SK-N-SH (cell line): ENCODE data around the gene SCNN1G. TPM values are rescaled to one million over a fixed set of nuclear protein-coding genes. Genes with fewer than 3 reads are reported as not detected.

ENCODE experiments used
- CTCF ChIA-PET: fragments of 300-600, 350-600 bp; formaldehyde crosslinking; extraction: SDS; loops from one replicate; lab custom pipeline; 2021; lab: Yijun Ruan, JAX
- POLR2A ChIA-PET: fragments of 350-600 bp; sonication (Branson Sonifier 250); formaldehyde crosslinking; extraction: SDS; loops from one replicate; lab custom pipeline; 2020; ENCODE audit warnings: antibody characterized with exemption, inconsistent platforms; lab: Yijun Ruan, JAX
- DNase-seq: peaks from one replicate; pipeline ENCODE4 v3.0.0; 2012
- H2AFZ ChIP-seq: fragments of 200-600 bp; sonication (generic); 2 replicates; pipeline ENCODE4 v1.8.1; 2016; ENCODE audit warnings: antibody characterized with exemption, mild to moderate bottlenecking, low read depth
- H3F3A ChIP-seq: fragments of 200-600 bp; sonication (generic); replicated peaks from 2 replicates; pipeline ENCODE3; 2016; ENCODE audit warnings: antibody characterized with exemption, mild to moderate bottlenecking; ENCODE audit not compliant: insufficient read depth
- H3K27ac ChIP-seq, 2 experiments: fragments of 200-500 bp in 1 of 2; fragments of 200-600 bp in 1 of 2; sonication (Bioruptor generic) in 1 of 2; sonication (generic), shearing (Covaris generic) in 1 of 2; 2 replicates each; pipeline versions ENCODE4 v1.5.1 to v1.6.1; 2014 to 2016; ENCODE audit warnings: low read depth in 2 of 2, inconsistent platforms in 1 of 2, low read length in 1 of 2, mild to moderate bottlenecking in 1 of 2, mixed read lengths in 1 of 2
- H3K27me3 ChIP-seq: fragments of 200-600 bp; sonication (generic), shearing (Covaris generic); 2 replicates; pipeline ENCODE4 v1.6.1; 2016; ENCODE audit warnings: mixed run types; ENCODE audit not compliant: insufficient read depth
- H3K36me3 ChIP-seq, 2 experiments: fragments of 200-500 bp in 1 of 2; fragments of 200-600 bp in 1 of 2; sonication (Bioruptor generic) in 1 of 2; sonication (generic) in 1 of 2; replicated peaks in 1 of 2; 2 replicates each; pipeline versions ENCODE3 to v1.5.1; 2014 to 2016; ENCODE audit warnings: low read length in 1 of 2, mild to moderate bottlenecking in 1 of 2; ENCODE audit not compliant: insufficient read depth in 2 of 2, control insufficient read depth in 1 of 2
- H3K4me1 ChIP-seq, 2 experiments: fragments of 200-500 bp in 1 of 2; fragments of 200-600 bp in 1 of 2; sonication (Bioruptor generic) in 1 of 2; sonication (generic), shearing (Covaris generic) in 1 of 2; 2 replicates each; pipeline versions ENCODE4 v1.5.1 to v1.6.1; 2014 to 2016; ENCODE audit warnings: low read depth in 1 of 2, low read length in 1 of 2, mixed run types in 1 of 2; ENCODE audit not compliant: insufficient read depth in 2 of 2, control insufficient read depth in 1 of 2
- H3K4me2 ChIP-seq: fragments of 200-600 bp; sonication (generic), shearing (Covaris generic); 2 replicates; pipeline ENCODE4 v1.6.1; 2017; ENCODE audit warnings: mixed run types
- H3K4me3 ChIP-seq, 2 experiments: fragments of 200-500 bp in 1 of 2; fragments of 200-600 bp in 1 of 2; sonication (Bioruptor generic) in 1 of 2; sonication (generic), shearing (Covaris generic) in 1 of 2; 2 replicates each; pipeline versions ENCODE4 v1.5.1 to v1.8.1; 2014 to 2016; ENCODE audit warnings: low read depth in 2 of 2, inconsistent platforms in 1 of 2, low read length in 1 of 2, mild to moderate bottlenecking in 1 of 2, mixed read lengths in 1 of 2, moderate library complexity in 1 of 2
- H3K79me2 ChIP-seq: fragments of 200-600 bp; sonication (generic); 2 replicates; pipeline ENCODE4 v1.8.1; 2017; ENCODE audit warnings: mild to moderate bottlenecking; ENCODE audit not compliant: insufficient read depth
- H3K9ac ChIP-seq: fragments of 200-600 bp; sonication (generic); 2 replicates; pipeline ENCODE4 v1.6.1; 2017; ENCODE audit warnings: mixed run types
- H3K9me2 ChIP-seq: fragments of 200-600 bp; sonication (generic); 2 replicates; pipeline ENCODE4 v1.6.1; 2017; ENCODE audit warnings: mixed run types
- H3K9me3 ChIP-seq: fragments of 200-600 bp; sonication (generic); 2 replicates; pipeline ENCODE4 v1.6.1; 2017; ENCODE audit warnings: mixed run types, mild to moderate bottlenecking, moderate library complexity
- H4K20me1 ChIP-seq: fragments of 200-600 bp; sonication (generic); 2 replicates; pipeline ENCODE4 v1.6.1; 2017; ENCODE audit warnings: mild to moderate bottlenecking, mixed run types; ENCODE audit not compliant: insufficient read depth
- CHD2 ChIP-seq: fragments of 150-350 bp; IDR thresholded peaks from 2 replicates; pipeline ENCODE4 v1.6.1; 2018; ENCODE audit warnings: low read length; ENCODE audit not compliant: partially characterized antibody
- EP300 ChIP-seq, 2 experiments: IDR thresholded peaks; 2 replicates each; pipeline versions ENCODE4 v1.4.0 to v1.6.1; 2012; ENCODE audit warnings: borderline replicate concordance in 1 of 2, low read depth in 1 of 2, low read length in 1 of 2
- GABPA ChIP-seq: IDR thresholded peaks from 2 replicates; pipeline ENCODE4 v1.4.0; 2012; ENCODE audit warnings: low read depth, mild to moderate bottlenecking
- GATA2 ChIP-seq: sonication (generic); formaldehyde crosslinking; IDR thresholded peaks from 2 replicates; pipeline ENCODE4 v1.5.0; 2020; ENCODE audit warnings: mild to moderate bottlenecking, missing genetic modification reagents
- POLR2AphosphoS5 ChIP-seq: IDR thresholded peaks from 2 replicates; pipeline ENCODE4 v1.6.1; 2012; ENCODE audit warnings: low read depth, low read length
- RXRA ChIP-seq: IDR thresholded peaks from 2 replicates; pipeline ENCODE4 v1.4.0; 2012; ENCODE audit warnings: low read depth, mild to moderate bottlenecking, borderline replicate concordance
- SMC3 ChIP-seq: IDR thresholded peaks from 2 replicates; pipeline ENCODE4 v1.6.1; 2012; ENCODE audit warnings: low read depth, low read length, improper control_type of control experiment
- TEAD4 ChIP-seq: IDR thresholded peaks from 2 replicates; pipeline ENCODE4 v1.4.0; 2012; ENCODE audit warnings: mild to moderate bottlenecking, borderline replicate concordance; ENCODE audit not compliant: insufficient read depth
- YY1 ChIP-seq: IDR thresholded peaks from 2 replicates; pipeline ENCODE4 v1.4.0; 2012; ENCODE audit warnings: low read depth, mild to moderate bottlenecking
- WGBS: methylation state at CpG from one replicate; pipeline ENCODE4 v1.1.6; 2017; ENCODE audit warnings: low lambda C conversion rate; 5-methylcytosine and 5-hydroxymethylcytosine counted together
- polyA plus RNA-seq, 3 experiments: library from polyadenylated mRNA; depleted of rRNA; stranded (reverse); fragments of >200 nt; gene quantifications; 2 replicates each; pipeline ENCODE4 v1.2.3, GENCODE V29; 2012
- TF ChIP-seq, protein P1 (sequence below): IDR thresholded peaks from 2 replicates; pipeline ENCODE4 v1.4.0; 2012; ENCODE audit warnings: low read depth, borderline replicate concordance
- TF ChIP-seq, protein P2 (sequence below): IDR thresholded peaks from 2 replicates; pipeline ENCODE4; 2012
- TF ChIP-seq, protein P3 (sequence below): IDR thresholded peaks from 2 replicates; pipeline ENCODE4 v1.6.1; 2012; ENCODE audit warnings: mild to moderate bottlenecking, low read depth, low read length, moderate library complexity

The SCNN1G gene
- polyA plus RNA-seq, 1 of the 3 experiments (the other 2 are of a cell fraction), result not detected

DNA sequence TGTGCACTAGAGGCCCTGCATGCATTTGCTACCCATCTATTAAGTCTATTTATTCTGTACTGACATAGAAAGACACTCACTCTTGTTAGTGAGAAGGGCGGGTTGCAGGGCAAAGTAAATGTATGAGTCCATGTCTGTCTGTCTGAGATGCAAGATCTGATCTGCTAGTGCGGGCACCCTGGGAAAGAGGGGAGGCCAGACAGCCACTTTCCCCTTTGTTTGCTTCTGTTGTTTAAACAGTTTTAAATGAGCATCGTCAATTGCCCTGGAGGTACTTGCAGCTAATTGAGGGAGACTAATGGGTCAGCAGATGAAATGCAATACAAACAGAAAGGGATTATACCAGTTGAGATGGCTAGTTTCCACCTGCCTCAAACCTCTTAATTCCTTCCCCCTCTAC is 24.9 kb downstream of the SCNN1G start:
- ChIA-PET POLR2A (no interaction called here), CTCF (interaction anchor here (1.1 to 3.7 kb wide), 3 partner anchors 22 to 226 kb away, joined by 3 to 21 read pairs (median 15); partner anchors contain the start of gene SCNN1G)
- H4K20me1 ChIP-seq, result no peaks in the 10 kb centered on the region
- no peaks in the 10 kb centered on the region for H3F3A ChIP-seq
- H2AFZ ChIP-seq, result no peak overlapping the region
- H3K9ac ChIP-seq, result no peak overlapping the region
- peak; percentile 57 for DNase-seq
- TF ChIP-seq GATA2 (no peak), GABPA (no peak)
- 11% methylated on average over 3 of the region's 3 CpGs for WGBS
- no peaks in the 10 kb centered on the region for H3K79me2 ChIP-seq
- H3K9me3 ChIP-seq, result no peaks in the 10 kb centered on the region
- peak overlapping the region in 1 of 2 experiments; percentile 78; a peak in 1 of 4 replicates for H3K27ac ChIP-seq
- no peak overlapping the region for H3K4me2 ChIP-seq
- no peaks in the 10 kb centered on the region for H3K36me3 ChIP-seq
- peaks cover 0 to 11% of the 10 kb centered on the region in 2 experiments; a peak in 1 of 4 replicates for H3K4me1 ChIP-seq
- no peak overlapping the region for H3K4me3 ChIP-seq
- H3K27me3 ChIP-seq, result no peaks in the 10 kb centered on the region; the same call in 1 of the 2 replicates
- H3K9me2 ChIP-seq, result no peaks in the 10 kb centered on the region

DNA sequence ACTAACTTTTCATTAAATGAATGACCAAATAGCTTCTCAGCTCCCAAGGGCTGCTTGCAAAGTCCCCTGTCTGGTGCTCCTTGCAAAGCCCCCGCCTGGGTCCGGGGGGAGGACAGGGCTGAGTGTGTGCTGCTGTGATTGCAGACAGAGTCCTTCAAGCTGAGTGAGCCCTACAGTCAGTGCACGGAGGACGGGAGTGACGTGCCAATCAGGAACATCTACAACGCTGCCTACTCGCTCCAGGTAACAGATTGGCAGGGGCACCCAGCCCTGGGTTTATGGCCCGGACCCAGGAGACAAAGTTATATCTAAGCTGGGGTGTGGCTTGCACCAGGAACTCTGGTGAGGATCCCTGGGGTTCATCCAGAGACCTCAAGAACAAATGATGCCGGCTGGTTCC is 27.1 kb downstream of the SCNN1G start:
- ChIA-PET POLR2A (no interaction called here), CTCF (interaction anchor here (1.0 to 3.5 kb wide), 3 partner anchors 27 to 225 kb away, joined by 5 to 21 read pairs (median 8); partner anchors contain the start of genes SCNN1B and SCNN1G)
- no peaks in the 10 kb centered on the region; the same call in 1 of the 2 replicates for H3K27me3 ChIP-seq
- H3K9me2 ChIP-seq, result no peaks in the 10 kb centered on the region
- no peak overlapping the region for H2AFZ ChIP-seq
- H3K36me3 ChIP-seq, result no peaks in the 10 kb centered on the region
- no peak for TF ChIP-seq TEAD4
- no peak for TF ChIP-seq CHD2
- TF ChIP-seq POLR2AphosphoS5, result no peak
- TF ChIP-seq, protein P1, sequence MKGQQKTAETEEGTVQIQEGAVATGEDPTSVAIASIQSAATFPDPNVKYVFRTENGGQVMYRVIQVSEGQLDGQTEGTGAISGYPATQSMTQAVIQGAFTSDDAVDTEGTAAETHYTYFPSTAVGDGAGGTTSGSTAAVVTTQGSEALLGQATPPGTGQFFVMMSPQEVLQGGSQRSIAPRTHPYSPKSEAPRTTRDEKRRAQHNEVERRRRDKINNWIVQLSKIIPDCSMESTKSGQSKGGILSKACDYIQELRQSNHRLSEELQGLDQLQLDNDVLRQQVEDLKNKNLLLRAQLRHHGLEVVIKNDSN, result no peak
- TF ChIP-seq, protein P2, sequence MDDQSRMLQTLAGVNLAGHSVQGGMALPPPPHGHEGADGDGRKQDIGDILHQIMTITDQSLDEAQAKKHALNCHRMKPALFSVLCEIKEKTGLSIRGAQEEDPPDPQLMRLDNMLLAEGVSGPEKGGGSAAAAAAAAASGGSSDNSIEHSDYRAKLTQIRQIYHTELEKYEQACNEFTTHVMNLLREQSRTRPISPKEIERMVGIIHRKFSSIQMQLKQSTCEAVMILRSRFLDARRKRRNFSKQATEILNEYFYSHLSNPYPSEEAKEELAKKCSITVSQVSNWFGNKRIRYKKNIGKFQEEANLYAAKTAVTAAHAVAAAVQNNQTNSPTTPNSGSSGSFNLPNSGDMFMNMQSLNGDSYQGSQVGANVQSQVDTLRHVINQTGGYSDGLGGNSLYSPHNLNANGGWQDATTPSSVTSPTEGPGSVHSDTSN, result no peak
- TF ChIP-seq EP300 (IDR thresholded peaks at IDR 0.05; ENCODE audit: borderline replicate concordance in 1 of 2, low read depth in 1 of 2, low read length in 1 of 2), result no peak
- no peak for TF ChIP-seq SMC3
- no peak for TF ChIP-seq YY1
- TF ChIP-seq GATA2, result no peak
- no peak for TF ChIP-seq RXRA
- TF ChIP-seq, protein P3, sequence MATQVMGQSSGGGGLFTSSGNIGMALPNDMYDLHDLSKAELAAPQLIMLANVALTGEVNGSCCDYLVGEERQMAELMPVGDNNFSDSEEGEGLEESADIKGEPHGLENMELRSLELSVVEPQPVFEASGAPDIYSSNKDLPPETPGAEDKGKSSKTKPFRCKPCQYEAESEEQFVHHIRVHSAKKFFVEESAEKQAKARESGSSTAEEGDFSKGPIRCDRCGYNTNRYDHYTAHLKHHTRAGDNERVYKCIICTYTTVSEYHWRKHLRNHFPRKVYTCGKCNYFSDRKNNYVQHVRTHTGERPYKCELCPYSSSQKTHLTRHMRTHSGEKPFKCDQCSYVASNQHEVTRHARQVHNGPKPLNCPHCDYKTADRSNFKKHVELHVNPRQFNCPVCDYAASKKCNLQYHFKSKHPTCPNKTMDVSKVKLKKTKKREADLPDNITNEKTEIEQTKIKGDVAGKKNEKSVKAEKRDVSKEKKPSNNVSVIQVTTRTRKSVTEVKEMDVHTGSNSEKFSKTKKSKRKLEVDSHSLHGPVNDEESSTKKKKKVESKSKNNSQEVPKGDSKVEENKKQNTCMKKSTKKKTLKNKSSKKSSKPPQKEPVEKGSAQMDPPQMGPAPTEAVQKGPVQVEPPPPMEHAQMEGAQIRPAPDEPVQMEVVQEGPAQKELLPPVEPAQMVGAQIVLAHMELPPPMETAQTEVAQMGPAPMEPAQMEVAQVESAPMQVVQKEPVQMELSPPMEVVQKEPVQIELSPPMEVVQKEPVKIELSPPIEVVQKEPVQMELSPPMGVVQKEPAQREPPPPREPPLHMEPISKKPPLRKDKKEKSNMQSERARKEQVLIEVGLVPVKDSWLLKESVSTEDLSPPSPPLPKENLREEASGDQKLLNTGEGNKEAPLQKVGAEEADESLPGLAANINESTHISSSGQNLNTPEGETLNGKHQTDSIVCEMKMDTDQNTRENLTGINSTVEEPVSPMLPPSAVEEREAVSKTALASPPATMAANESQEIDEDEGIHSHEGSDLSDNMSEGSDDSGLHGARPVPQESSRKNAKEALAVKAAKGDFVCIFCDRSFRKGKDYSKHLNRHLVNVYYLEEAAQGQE, result no peak
- no peak overlapping the region for H3K4me2 ChIP-seq
- peaks cover 0 to 11% of the 10 kb centered on the region in 2 experiments; a peak in 1 of 4 replicates for H3K4me1 ChIP-seq
- H3K27ac ChIP-seq, result no peak overlapping the region
- no peak overlapping the region for H3K4me3 ChIP-seq
- no peaks in the 10 kb centered on the region for H3F3A ChIP-seq
- no peaks in the 10 kb centered on the region for H3K9me3 ChIP-seq
- no peak for DNase-seq
- no peak overlapping the region for H3K9ac ChIP-seq
- no peaks in the 10 kb centered on the region for H4K20me1 ChIP-seq
- H3K79me2 ChIP-seq, result no peaks in the 10 kb centered on the region
- WGBS, result 100% methylated on average over 1 of the region's 9 CpGs
